ENCODE data around the gene KIAA1328. TPM values are rescaled to one million over a fixed set of nuclear protein-coding genes. Genes with fewer than 3 reads are reported as not detected.

The KIAA1328 gene
- total and polyA plus RNA-seq, 9 of the 15 experiments (the other 6 are each of a cell fraction or from before 2014, with no cell fraction given) = 4.0 to 8.6 (median 7.4) TPM

GRCh38 chr18:37173384-37173783 lies 344.5 kb downstream of the KIAA1328 start (continued):
- TF ChIP-seq ZNF609 (CRISPR knock-in tag; IDR thresholded peaks at IDR 0.05; ENCODE audit: borderline replicate concordance) (no peak), DIDO1 (tag; IDR thresholded peaks at IDR 0.05; ENCODE audit: low read depth) (no peak)

- no peaks in the 10 kb centered on the region for H3K27me3 ChIP-seq (ENCODE audit: control insufficient read depth in 2 of 2, insufficient read depth in 2 of 2, low read length in 2 of 2)
- TF ChIP-seq POLR2A (conservative IDR thresholded peaks at IDR 0.05) (no peak), NFATC3 (IDR thresholded peaks at IDR 0.05) (no peak), NR2C1 (IDR thresholded peaks at IDR 0.05) (no peak), NR2C1 (tag; IDR thresholded peaks at IDR 0.05) (no peak), CBX8 (IDR thresholded peaks at IDR 0.05; ENCODE audit: borderline replicate concordance, extremely low read depth, low read depth, low read length, poor library complexity, severe bottlenecking) (no peak), PTBP1 (IDR thresholded peaks at IDR 0.05; ENCODE audit: low read depth, low read length) (no peak), DMBX1 (CRISPR knock-in tag; IDR thresholded peaks at IDR 0.05; ENCODE audit: borderline replicate concordance) (no peak), TCF7L2 (IDR thresholded peaks at IDR 0.05; ENCODE audit: low read depth, low read length) (no peak), ARID1B (IDR thresholded peaks at IDR 0.05) (no peak), ZBTB8A (IDR thresholded peaks at IDR 0.05; ENCODE audit: partially characterized antibody) (no peak), PYGO2 (tag; IDR thresholded peaks at IDR 0.05) (no peak), BDP1 (IDR thresholded peaks at IDR 0.05; ENCODE audit: insufficient read depth, insufficient read length) (no peak)
- TF ChIP-seq, protein P1, sequence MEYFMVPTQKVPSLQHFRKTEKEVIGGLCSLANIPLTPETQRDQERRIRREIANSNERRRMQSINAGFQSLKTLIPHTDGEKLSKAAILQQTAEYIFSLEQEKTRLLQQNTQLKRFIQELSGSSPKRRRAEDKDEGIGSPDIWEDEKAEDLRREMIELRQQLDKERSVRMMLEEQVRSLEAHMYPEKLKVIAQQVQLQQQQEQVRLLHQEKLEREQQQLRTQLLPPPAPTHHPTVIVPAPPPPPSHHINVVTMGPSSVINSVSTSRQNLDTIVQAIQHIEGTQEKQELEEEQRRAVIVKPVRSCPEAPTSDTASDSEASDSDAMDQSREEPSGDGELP (CRISPR knock-in tag; IDR thresholded peaks at IDR 0.05; ENCODE audit: borderline replicate concordance) = no peak
- FAIRE-seq (no peak), DNase-seq (ENCODE audit: extremely low read depth in 1 of 4, low spot score in 3 of 4) (no peak), ATAC-seq (no peak)
- H3K79me2 ChIP-seq (ENCODE audit: control insufficient read depth, insufficient read depth, low read length) = no peaks in the 10 kb centered on the region
- H4K20me1 ChIP-seq (replicated peaks; ENCODE audit: control insufficient read depth, insufficient read depth, low read length) = no peaks in the 10 kb centered on the region
- no peak overlapping the region for H2AFZ ChIP-seq (ENCODE audit: low read depth, low read length)
- no peak overlapping the region for H3K9ac ChIP-seq (ENCODE audit: insufficient read depth in 1 of 2, low read depth in 2 of 2, low read length in 2 of 2)
- no TSS peak for BruUV-seq (replicated peaks)
- H3K9me1 ChIP-seq (ENCODE audit: control insufficient read depth, insufficient read depth, low read length) = no peaks in the 10 kb centered on the region
- H3K4me1 ChIP-seq (replicated peaks in 1 of 2; ENCODE audit: control insufficient read depth in 2 of 2, insufficient read depth in 2 of 2, low read length in 2 of 2) = no peaks in the 10 kb centered on the region
- intact Hi-C loops (cut with micrococcal nuclease) = no loop called here
- no peaks in the 10 kb centered on the region for H3K9me3 ChIP-seq (replicated peaks; ENCODE audit: control insufficient read depth, insufficient read depth, low read depth, low read length)
- CTCF ChIA-PET (ENCODE audit: low intra/inter-chr PET ratio) = no interaction called here
- in situ Hi-C loops (cut with MboI) = no loop called here
- 0% methylated on average over 1 of the region's 1 CpG for WGBS (ENCODE audit: insufficient coverage, low coverage, missing lambda C conversion rate)
- POLR2A ChIA-PET = no interaction called here
- no peak overlapping the region for H3K4me2 ChIP-seq (ENCODE audit: insufficient read depth, low read length)
- H3K36me3 ChIP-seq (ENCODE audit: control insufficient read depth, insufficient read depth, low read length) = no peaks in the 10 kb centered on the region
- H3K4me3 ChIP-seq = no peak overlapping the region
- H3K27ac ChIP-seq (ENCODE audit: extremely low read depth, low read depth, low read length) = no peak overlapping the region
Measured at GRCh38 chr18:37175727-37176620, 347.0 kb downstream of the KIAA1328 start.

Data from K562 (cell line).